Panc1 (cell line): ENCODE measurements around the gene MAP3K4. TPM values are rescaled to one million over a fixed set of nuclear protein-coding genes. Genes with fewer than 3 reads are reported as not detected.

Source experiments
- ATAC-seq: fragments of 200-7000 bp; cut with Tn5 transposase; 2 replicates; pipeline ENCODE4 v1.9.1; 2020; ENCODE audit warnings: mild to moderate bottlenecking, moderate library complexity
- BruUV-seq: library from RNA; stranded (reverse); fragments of 400-500 nt; replicated peaks from 2 replicates; lab custom pipeline; 2021; lab: Mats Ljungman, UMichigan
- CTCF ChIA-PET: fragments of 300-600 bp; sonication (Branson Sonifier 250); formaldehyde crosslinking; loops from one replicate; lab custom pipeline; 2022; ENCODE audit warnings: antibody characterized with exemption; lab: Charles Lee
- POLR2A ChIA-PET: fragments of 300-600 bp; sonication (Branson Sonifier 250); formaldehyde crosslinking; loops from one replicate; lab custom pipeline; 2022; ENCODE audit warnings: antibody characterized with exemption; lab: Charles Lee
- DNase-seq: peaks from one replicate; pipeline ENCODE4 v3.0.0-alpha.2; 2010; ENCODE audit warnings: low read depth, low spot score
- H3K27ac ChIP-seq: 2 replicates; pipeline ENCODE4 v1.5.1; 2011; ENCODE audit warnings: mild to moderate bottlenecking, low read length, inconsistent platforms
- H3K27me3 ChIP-seq: fragments of 200-500 bp; sonication (Bioruptor generic); 2 replicates; pipeline ENCODE4 v1.6.0; 2014; ENCODE audit warnings: low read length, inconsistent platforms; ENCODE audit not compliant: control insufficient read depth, insufficient read depth
- H3K36me3 ChIP-seq: fragments of 200-500 bp; sonication (Bioruptor generic); 2 replicates; pipeline ENCODE4 v1.5.1; 2014; ENCODE audit warnings: inconsistent platforms, mild to moderate bottlenecking, low read length, moderate library complexity; ENCODE audit not compliant: control insufficient read depth, insufficient read depth
- H3K4me1 ChIP-seq: 2 replicates; pipeline ENCODE4 v1.5.1; 2011; ENCODE audit warnings: inconsistent platforms, mild to moderate bottlenecking, low read length, moderate library complexity; ENCODE audit not compliant: control insufficient read depth, insufficient read depth
- H3K4me3 ChIP-seq, 2 experiments: 2 replicates each; pipeline ENCODE4 v1.5.1; 2011 to 2012; ENCODE audit warnings: low read depth in 2 of 2, low read length in 2 of 2, mild to moderate bottlenecking in 2 of 2, inconsistent platforms in 1 of 2, moderate library complexity in 1 of 2
- H3K9me3 ChIP-seq: fragments of 200-500 bp; sonication (Bioruptor generic); 2 replicates; pipeline ENCODE4 v1.5.1; 2014; ENCODE audit warnings: low read depth, mild to moderate bottlenecking, inconsistent platforms, low read length, moderate library complexity; ENCODE audit not compliant: control insufficient read depth, insufficient read depth
- POLR2AphosphoS5 ChIP-seq: IDR thresholded peaks from 2 replicates; pipeline ENCODE4 v1.6.1; 2012; ENCODE audit warnings: mild to moderate bottlenecking, low read depth, low read length, moderate library complexity
- REST ChIP-seq, 2 experiments: IDR thresholded peaks; 2 replicates each; pipeline ENCODE4 v1.6.1; 2011 to 2012; ENCODE audit warnings: low read depth in 2 of 2, control low read depth in 1 of 2, low read length in 1 of 2, mild to moderate bottlenecking in 1 of 2, moderate library complexity in 1 of 2; ENCODE audit not compliant: insufficient read depth in 1 of 2
- SIN3A ChIP-seq: IDR thresholded peaks from 2 replicates; pipeline ENCODE4 v1.6.1; 2012; ENCODE audit warnings: low read depth, mild to moderate bottlenecking, low read length, moderate library complexity, borderline replicate concordance; ENCODE audit not compliant: insufficient read depth
- TCF7L2 ChIP-seq: IDR thresholded peaks from 2 replicates; pipeline ENCODE4 v1.6.1; 2011; ENCODE audit warnings: mild to moderate bottlenecking, low read depth, low read length, inconsistent platforms
- in situ Hi-C: cut with HindIII; loops from 2 replicates; pipeline ENCODE4 v1.10.0; 2016; ENCODE audit warnings: low sequenced_read_pairs, low pct_unique_long_range_greater_than_20kb
- intact Hi-C: fragments of 100-400 bp; cut with micrococcal nuclease; formaldehyde crosslinking; loops from one replicate; pipeline ENCODE4 v1.10.0; 2022; ENCODE audit not compliant: unreplicated experiment
- total RNA-seq: library from RNA; stranded (reverse); gene quantifications from one replicate; pipeline ENCODE4 v1.2.1, GENCODE V29; 2021; ENCODE audit not compliant: unreplicated experiment
- TF ChIP-seq, protein P1 (sequence below): fragments of 450-650 bp; IDR thresholded peaks from 2 replicates; pipeline ENCODE4 v1.5.1; 2017; ENCODE audit warnings: mild to moderate bottlenecking

The MAP3K4 gene
- total RNA-seq, 1 experiment from 2014 or later, result 49.3 TPM

DNA sequence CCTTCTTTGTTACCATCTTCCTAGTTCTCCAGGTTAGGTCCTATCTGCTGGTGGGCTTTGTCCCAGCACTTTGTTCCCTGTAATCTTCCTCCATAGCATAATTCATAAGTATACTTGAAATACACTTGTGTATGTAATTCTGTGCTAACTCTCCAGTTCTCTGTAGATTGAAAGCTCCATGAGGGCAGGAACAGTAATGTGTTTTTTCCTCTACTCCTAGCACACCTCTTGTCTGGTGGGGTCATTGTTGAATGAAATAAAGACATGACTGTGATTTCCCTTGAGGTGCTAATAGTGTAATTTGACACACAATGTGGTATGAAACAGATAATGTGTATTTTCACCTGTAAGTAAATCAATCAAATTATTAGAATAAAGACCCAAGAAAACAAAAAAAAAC lies 30.0 kb downstream of the MAP3K4 start:
- Histone ChIP-seq H3K27me3 (no peaks in the 10 kb centered on the region), H3K27ac (no peak overlapping the region), H3K9me3 (no peaks in the 10 kb centered on the region), H3K36me3 (no peaks in the 10 kb centered on the region), H3K4me3 (no peak overlapping the region), H3K4me1 (no peaks in the 10 kb centered on the region)
- TF ChIP-seq TCF7L2, result no peak
- no peak for TF ChIP-seq POLR2AphosphoS5
- TF ChIP-seq, protein P1, sequence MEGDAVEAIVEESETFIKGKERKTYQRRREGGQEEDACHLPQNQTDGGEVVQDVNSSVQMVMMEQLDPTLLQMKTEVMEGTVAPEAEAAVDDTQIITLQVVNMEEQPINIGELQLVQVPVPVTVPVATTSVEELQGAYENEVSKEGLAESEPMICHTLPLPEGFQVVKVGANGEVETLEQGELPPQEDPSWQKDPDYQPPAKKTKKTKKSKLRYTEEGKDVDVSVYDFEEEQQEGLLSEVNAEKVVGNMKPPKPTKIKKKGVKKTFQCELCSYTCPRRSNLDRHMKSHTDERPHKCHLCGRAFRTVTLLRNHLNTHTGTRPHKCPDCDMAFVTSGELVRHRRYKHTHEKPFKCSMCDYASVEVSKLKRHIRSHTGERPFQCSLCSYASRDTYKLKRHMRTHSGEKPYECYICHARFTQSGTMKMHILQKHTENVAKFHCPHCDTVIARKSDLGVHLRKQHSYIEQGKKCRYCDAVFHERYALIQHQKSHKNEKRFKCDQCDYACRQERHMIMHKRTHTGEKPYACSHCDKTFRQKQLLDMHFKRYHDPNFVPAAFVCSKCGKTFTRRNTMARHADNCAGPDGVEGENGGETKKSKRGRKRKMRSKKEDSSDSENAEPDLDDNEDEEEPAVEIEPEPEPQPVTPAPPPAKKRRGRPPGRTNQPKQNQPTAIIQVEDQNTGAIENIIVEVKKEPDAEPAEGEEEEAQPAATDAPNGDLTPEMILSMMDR, result no peak
- no peak for TF ChIP-seq REST (IDR thresholded peaks at IDR 0.05; ENCODE audit: insufficient read depth in 1 of 2, low read depth in 2 of 2, low read length in 1 of 2)
- no peak for TF ChIP-seq SIN3A
- DNase-seq, result no peak
- no peak for ATAC-seq
- POLR2A ChIA-PET, result interaction anchor here (0.5 kb wide), 1 partner anchor 13 kb away, joined by 4 read pairs; no protein-coding TSS in a partner anchor
- intact Hi-C loops, result no loop called here
- CTCF ChIA-PET, result no interaction called here
- no TSS peak for BruUV-seq
- in situ Hi-C loops, result no loop called here

DNA sequence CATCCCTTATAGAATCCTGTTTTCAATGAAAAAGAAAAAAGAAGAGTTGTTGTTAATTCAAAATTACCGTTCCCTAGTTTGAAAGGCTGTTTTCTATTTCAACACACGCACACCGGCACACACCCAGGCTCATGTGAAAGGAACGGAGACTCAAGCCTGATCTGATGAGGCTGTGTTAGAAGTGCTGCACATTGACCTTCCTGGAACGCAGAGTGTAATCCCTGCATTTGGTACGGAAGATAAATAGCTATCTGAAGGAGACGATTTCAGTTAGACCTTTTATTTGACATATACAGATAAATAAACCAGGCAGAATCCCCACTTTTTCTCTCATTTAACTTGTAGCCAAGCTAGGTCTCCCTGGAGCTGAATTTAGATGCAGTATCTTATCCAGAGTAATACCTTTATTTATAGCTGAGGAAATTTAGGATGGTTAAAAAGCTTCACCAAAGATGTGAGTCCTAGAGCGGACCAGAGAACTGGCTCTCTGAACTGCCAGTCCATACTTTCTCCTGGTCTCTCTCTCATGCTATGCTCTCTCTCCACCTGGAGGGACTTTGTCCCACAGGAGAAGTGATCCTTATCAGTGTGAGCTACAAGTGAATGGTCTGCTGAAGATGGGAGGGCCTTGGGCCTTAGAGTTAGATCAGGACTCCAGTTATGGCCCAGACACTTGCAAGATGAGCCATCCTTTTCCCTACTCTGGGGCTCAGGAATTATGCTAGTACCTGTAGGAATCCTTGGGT lies 30.6 kb downstream of the MAP3K4 start:
- H3K4me3 ChIP-seq, result no peak overlapping the region
- H3K36me3 ChIP-seq, result no peaks in the 10 kb centered on the region
- BruUV-seq, result no TSS peak
- no peak for ATAC-seq
- in situ Hi-C loops (no loop called here), intact Hi-C loops (no loop called here)
- POLR2A ChIA-PET, result interaction anchor here (0.5 kb wide), 1 partner anchor 14 kb away, joined by 4 read pairs; no protein-coding TSS in a partner anchor
- CTCF ChIA-PET, result no interaction called here
- TF ChIP-seq POLR2AphosphoS5, result no peak
- no peak for TF ChIP-seq TCF7L2
- no peak for TF ChIP-seq REST (IDR thresholded peaks at IDR 0.05; ENCODE audit: insufficient read depth in 1 of 2, low read depth in 2 of 2, low read length in 1 of 2)
- no peak for TF ChIP-seq SIN3A
- TF ChIP-seq, protein P1, result no peak
- no peaks in the 10 kb centered on the region for H3K27me3 ChIP-seq
- H3K9me3 ChIP-seq, result no peaks in the 10 kb centered on the region
- DNase-seq, result no peak
- no peak overlapping the region for H3K27ac ChIP-seq
- H3K4me1 ChIP-seq, result no peaks in the 10 kb centered on the region
